ENCODE data around the gene SLC22A14. TPM values are rescaled to one million over a fixed set of nuclear protein-coding genes. Genes with fewer than 3 reads are reported as not detected.

Gene SLC22A14
- total RNA-seq, 4 donors from 2014 or later: not detected

GRCh38 chr3:38271553-38271952 is 10.5 kb upstream of the SLC22A14 start:
- TF ChIP-seq, protein P1, sequence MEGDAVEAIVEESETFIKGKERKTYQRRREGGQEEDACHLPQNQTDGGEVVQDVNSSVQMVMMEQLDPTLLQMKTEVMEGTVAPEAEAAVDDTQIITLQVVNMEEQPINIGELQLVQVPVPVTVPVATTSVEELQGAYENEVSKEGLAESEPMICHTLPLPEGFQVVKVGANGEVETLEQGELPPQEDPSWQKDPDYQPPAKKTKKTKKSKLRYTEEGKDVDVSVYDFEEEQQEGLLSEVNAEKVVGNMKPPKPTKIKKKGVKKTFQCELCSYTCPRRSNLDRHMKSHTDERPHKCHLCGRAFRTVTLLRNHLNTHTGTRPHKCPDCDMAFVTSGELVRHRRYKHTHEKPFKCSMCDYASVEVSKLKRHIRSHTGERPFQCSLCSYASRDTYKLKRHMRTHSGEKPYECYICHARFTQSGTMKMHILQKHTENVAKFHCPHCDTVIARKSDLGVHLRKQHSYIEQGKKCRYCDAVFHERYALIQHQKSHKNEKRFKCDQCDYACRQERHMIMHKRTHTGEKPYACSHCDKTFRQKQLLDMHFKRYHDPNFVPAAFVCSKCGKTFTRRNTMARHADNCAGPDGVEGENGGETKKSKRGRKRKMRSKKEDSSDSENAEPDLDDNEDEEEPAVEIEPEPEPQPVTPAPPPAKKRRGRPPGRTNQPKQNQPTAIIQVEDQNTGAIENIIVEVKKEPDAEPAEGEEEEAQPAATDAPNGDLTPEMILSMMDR (IDR thresholded peaks at IDR 0.05; ENCODE audit: low read depth): no peak

DNA sequence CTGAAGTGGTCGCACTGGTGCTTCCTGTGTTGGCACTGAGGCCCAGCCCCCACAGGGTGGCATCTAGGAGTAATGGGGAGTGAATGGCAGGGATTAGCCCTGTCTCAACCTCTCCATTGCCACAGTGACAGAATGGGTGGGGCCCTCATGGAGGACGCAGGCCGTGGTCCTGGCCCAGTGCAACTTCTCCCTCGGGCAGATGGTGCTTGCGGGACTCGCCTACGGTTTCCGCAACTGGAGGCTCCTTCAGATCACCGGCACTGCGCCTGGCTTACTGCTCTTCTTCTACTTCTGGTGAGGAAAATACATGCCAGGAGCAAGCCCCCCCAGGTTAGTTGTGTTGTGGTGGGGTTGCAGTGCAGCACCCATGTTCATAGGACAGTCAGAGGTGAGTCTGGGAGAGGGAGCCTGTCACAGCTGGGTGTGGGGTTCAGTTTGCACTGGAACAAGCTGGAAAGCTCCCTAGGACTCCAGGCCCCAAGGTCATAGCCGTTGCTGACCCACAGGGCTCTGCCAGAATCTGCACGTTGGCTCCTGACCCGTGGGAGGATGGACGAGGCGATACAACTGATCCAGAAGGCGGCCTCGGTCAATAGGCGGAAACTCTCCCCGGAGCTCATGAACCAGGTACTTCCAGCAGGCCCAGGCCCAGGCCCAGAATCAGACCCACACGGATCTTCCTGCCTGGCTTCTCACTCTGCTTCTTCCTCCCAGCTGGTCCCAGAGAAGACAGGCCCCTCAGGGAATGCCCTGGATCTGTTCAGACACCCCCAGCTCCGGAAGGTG is 7.0 kb upstream of the SLC22A14 start:
- TF ChIP-seq, protein P1 (IDR thresholded peaks at IDR 0.05; ENCODE audit: low read depth): no peak

DNA sequence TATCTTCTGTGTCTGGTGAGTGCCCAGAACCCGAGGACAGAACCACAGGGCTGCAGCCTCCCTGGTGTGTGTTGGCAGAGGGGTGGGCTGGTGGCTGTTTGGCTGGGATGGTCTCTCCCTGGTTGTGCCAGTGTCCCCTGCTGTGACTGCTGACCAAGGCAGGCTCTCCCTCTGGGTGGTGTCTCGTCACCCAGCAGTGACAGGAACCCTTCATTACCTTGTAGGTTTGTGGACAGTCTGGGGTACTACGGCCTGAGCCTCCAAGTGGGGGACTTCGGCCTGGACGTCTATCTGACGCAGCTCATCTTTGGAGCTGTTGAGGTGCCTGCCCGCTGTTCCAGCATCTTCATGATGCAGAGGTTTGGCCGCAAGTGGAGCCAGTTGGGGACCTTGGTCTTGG is 6.4 kb upstream of the SLC22A14 start:
- TF ChIP-seq, protein P1 (IDR thresholded peaks at IDR 0.05; ENCODE audit: low read depth): no peak

- TF ChIP-seq, protein P1 (IDR thresholded peaks at IDR 0.05; ENCODE audit: low read depth): no peak
These were observed 5.8 kb upstream of the SLC22A14 start for GRCh38 chr3:38276081-38276916.

- TF ChIP-seq, protein P1 (IDR thresholded peaks at IDR 0.05; ENCODE audit: low read depth): no peak
These were observed 5.0 kb upstream of the SLC22A14 start for GRCh38 chr3:38276917-38277630.

DNA sequence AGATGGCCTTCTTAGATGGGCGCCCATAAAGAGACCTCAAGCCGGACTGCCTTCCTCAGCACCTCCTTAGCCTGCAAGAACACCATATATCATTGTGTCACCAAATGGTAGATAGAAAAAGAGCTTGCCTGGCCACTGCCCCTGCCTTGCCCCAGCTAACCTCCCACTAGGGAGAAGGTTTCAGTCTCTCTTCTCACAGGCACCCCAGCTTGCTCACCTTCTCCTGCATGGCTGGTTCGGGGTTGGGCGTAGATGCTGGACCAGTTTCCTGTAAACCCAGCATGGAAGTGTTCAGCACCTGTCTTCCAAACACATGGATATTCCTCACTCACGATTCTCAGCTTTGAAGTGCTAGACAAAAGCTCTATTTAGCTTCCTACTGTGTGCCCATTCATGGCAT is 3.3 kb upstream of the SLC22A14 start:
- TF ChIP-seq, protein P1 (IDR thresholded peaks at IDR 0.05; ENCODE audit: low read depth): no peak

All from subcutaneous adipose tissue (tissue), 4 donors.